Stimulated activated CD8-positive, alpha-beta memory T cell treated with anti-CD3 and anti-CD28 coated beads, Interleukin-12 subunit alpha, Interleukin-12 subunit beta, amount 100 ng/mL, for 24 hours (primary cell): ENCODE results near the gene LARGE2.
A peak's percentile ranks its signal among the peaks of the same experiment; 100 is the strongest.

Experiments used
- DNase-seq: peaks from one replicate; pipeline ENCODE4 v3.0.0-alpha.2; 2020; ENCODE audit errors: extremely low read depth

Gene LARGE2

DNA sequence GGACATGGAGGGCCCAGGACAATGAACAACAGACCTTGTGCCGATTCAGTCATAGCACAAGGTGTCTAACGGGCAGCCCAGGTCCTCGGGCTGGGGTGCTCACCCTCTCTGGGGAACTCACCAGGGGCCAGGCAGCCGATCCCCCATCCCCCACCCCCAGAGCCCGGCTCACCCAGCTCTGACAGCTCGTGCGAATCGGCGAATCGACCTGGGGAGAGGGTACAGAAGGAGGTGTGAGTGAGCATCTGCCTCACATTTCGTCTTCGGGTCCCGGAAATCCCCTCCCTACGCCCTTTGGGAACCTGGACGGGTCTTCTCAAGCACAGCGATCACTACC is 5.2 kb upstream of the LARGE2 start:
- no peak for DNase-seq

DNA sequence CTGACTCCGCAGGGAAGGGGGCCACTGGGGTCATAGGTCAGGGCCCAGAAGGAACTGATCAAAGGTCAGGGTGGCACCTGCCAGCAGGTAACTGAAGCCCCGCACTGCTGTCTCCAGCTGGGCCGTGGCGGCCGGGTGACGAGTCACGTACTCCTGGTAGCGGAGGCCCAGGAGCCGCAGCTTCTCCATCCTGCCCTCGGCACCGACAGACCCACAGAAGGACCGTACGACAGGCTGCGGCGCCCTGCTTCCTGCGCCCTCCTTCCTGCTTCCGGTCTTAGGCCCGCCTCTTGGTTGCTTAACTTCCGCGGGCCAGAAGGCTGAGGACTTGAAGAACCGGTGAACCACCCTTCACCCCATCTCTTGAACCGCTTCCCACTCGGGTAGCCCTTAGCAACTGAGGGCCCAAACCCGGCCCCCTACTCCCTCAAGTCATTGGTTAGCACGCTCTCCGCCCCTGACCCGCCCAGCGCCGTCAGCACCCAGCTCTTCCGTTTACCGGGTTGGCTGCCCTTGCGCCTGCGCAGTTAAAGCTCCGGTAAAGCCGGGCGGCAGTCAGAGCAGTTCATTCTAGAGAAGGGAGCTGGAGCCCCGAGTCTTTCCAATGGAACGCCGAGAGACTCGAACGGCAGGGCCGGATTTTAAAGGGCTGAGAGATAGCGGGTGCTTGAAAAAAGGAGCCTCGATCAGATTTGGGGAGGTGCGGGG is 4.7 kb upstream of the LARGE2 start, which contains the start of gene PEX16:
Gene PEX16 (minus strand): TSS at position 255 of the 708 bp plus-strand sequence. CDS start 66 bp downstream, at position 189.
- peak; percentile 89 for DNase-seq

DNA sequence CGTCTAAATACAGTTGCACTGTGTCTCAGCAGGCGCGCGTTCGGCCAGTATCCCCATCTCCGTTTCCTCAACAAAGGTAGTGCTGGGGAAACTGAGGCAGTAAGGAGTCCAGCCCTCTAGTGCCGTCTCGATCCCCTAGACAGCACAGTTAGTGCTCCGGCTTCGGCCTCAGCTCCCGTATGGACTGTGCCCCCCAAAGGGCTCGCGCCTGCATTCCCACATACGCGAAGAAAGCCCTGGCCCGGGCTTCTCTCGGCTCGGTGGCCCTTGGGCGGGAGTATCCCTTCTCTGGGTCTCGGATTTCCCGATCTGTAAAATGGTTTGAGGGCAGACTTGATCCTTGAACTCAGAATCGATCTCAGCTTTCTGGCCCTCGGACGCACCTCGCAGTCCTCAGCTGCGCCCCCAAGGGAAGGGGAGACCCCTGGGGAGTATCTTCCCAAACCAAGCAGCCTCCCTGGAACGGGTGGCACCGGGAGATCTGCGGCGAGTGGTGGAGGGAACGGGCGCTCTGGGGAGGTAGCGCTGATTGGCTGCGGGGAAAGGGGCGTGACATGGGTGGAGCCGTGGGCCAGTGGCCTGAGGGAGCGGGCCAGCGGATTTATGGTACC is 4.0 kb upstream of the LARGE2 start:
- DNase-seq, result peak; percentile 38

DNA sequence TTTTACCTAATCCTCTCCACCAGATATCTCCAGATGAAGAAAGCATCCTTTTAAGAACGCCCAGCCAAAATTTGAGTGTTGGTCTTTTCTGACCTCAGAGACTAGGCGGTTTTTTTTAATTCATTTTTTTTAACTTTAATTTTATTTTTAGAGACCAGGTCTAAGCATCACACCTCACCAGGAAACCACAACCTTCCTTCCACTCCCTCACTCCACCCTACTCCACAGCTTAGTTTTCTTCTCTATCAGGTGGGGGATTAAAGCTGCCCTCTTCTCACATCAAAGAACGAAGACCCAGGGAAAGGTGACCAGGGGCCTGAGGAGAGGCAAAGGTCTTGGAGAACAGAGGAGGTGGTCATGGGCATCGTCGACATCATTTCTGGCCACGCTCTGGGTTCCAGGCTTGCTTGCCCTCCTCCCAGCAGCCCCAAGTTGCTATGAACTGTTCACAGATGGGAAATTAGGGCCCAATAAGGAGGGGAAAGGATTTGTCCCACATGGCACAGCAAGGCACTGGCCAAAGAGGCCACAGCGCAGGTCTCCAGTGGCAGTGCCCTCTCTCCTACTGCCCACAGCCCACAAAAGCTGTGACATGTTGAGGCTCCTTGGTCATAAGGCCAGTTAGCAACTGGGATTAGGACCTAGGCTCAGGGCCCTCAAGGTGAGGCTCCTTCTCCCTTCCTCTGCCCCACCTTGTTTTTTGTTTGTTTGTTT is 3.3 kb upstream of the LARGE2 start:
- no peak for DNase-seq

DNA sequence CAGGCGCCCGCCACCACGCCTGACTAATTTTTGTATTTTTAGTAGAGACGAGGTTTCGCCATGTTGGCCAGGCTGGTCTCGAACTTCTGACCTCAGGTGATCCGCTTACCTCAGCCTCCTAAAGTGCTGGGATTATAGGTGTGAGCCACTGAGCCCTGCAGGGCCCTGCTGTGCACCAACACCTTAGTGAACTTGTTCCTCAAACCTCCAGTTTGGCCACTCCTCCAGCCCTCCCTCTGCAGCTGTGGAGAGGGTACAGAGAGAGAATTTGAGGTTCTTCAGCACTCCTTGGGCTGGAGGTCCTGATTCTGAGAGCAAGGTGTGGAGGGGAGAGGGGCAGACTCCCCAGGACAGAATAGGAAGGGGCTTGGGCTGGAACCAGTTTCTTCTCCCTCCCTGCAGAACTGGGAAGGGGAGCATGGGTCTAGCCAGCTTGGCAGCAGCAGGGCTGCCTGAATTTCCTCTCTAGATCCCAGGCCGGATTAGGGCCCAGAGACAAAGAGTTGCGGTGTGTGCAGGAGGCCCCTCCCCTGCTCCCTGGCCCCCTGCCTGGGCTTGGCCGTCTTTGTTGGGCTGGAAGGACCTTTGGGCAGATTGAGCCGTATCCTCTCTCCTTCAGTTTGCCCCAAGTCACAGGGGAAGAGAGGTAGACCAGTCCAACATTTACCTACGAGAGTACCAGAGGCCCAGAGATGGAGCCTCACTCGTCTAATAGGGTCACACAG is 2.5 kb upstream of the LARGE2 start:
- no peak for DNase-seq

DNA sequence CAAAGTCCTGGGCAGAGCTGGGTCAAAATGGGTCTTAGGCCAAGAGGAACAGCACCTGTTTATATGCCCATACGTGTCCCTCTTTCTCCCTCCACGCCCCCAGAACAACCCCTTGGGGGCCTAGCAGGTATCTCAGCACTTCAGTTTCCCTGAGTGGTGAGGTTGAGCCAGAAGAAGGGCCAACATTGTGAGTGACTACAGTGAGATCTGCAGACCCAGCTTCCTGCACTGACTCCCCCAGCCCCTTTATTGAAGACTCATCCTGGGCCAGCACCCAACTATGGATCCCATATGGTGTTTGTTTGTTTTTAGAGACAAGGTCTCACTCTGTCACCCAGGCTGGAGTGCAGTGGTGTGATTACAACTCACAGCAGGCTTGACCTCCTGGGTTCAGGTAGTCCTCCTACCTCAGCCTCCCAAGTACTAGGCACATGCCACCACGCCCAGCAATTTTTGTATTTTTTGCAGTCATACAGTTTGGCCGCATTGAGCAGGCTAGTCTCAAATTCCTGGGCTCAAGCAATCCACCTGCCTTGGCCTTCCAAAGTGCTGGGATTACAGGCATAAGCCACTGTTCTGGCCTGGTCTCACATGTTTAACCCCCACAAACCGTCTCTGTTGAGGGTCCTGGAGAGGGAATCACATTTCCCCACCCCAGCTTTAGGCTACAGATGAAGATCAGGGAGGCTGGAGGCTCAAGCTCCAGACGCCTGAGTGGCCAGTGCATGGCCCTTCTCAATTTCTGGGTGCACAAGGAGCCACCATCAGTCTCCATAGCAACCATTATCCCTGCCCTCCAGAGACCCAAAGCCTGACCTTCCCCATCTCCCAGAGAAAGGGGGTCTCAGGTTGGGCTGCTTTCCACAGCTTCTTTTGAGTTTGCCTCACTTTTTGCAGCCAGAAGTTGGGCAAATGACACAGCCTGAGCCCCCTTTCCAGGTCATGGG is 1.7 kb upstream of the LARGE2 start:
- DNase-seq, result no peak

DNA sequence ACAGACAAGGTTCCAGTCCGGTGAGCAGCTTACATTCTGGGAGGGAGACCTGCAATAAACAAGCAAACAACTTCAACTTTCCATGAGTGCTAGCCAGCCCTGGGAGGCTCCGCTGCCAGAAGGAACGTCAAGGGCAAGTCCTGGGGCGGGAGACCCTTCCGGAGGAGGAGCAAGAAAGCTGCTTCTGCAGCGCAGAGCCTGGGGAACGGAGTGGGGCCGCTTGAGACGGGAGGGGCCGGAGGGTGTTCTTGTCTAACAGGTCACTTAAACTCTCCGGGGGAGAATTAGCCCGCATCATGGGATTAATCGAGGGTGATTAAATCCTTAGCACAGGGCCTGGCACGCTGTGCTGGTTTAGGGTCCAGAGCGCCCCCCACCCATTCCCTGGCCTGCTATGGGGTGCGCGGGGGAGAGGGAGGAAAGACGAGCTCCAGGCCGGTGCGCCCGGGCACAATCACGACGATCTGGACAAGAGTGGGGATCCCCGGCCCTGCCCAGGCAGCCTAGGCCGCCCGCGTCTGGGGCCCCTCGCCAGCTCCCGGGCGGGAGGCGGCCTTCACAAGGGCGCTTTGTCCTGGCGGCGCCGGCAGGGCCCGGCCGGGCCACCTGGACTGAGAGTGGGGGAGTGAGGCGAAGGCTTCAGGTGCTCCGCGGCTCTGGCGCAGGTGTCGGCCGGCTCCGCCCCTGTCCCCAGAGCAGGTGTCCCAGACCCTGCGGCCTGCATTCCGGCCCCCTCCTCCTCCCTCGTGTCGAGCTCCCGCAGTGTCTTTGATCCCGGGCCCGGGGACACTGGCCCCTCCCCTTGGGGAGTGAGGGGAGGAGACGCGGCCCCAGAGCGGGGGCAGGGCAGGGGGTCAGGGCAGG is 663 bp upstream of the LARGE2 start:
- no peak for DNase-seq

DNA sequence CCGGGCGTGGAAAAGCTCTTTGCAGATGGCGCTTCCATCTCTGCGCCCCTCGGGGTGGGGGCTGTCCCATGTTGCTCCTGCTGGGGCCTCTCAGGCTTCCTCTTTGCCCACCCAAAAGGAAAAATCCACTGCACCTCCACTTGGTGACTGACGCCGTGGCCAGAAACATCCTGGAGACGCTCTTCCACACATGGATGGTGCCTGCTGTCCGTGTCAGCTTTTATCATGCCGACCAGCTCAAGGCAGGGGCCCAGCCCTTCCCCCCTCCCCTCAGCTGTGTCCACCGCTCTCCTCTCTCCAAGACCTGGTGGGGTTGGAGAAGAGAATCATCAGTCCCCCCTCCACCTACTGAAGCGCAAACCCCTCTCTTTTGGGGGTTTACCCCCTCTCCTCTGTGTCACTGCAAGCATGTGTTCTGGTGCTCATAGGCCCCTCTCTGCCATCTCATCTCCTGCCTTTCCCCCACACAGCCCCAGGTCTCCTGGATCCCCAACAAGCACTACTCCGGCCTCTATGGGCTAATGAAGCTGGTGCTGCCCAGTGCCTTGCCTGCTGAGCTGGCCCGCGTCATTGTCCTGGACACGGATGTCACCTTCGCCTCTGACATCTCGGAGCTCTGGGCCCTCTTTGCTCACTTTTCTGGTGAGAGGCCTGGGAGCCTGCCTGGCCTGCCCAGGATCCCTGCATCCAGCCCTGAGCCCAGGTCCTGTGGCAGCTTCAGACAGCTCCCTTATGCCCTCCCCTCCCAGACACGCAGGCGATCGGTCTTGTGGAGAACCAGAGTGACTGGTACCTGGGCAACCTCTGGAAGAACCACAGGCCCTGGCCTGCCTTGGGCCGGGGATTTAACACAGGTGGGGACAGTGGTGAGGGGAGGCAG is 1.8 kb downstream of the LARGE2 start:
- DNase-seq, result no peak

DNA sequence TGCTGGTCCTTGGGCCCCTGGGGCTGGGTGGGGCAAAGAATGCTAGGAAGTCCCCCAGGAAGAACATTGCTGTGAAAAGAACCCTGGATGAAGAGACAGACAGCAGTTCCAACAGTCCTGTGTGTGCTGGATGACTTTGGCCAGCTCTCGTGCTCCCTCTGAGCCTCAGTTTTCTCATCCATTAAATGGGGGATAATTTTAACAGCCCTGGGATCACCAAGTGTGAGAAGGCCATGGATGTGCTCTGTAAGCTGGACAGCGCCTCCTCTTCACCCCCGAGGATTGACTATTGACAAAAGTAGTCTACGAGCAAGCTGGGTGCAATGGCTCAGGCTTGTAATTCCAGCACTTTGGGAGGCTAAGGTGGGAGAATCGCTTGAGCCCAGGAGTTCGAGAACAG is 2.5 kb downstream of the LARGE2 start:
- no peak for DNase-seq

DNA sequence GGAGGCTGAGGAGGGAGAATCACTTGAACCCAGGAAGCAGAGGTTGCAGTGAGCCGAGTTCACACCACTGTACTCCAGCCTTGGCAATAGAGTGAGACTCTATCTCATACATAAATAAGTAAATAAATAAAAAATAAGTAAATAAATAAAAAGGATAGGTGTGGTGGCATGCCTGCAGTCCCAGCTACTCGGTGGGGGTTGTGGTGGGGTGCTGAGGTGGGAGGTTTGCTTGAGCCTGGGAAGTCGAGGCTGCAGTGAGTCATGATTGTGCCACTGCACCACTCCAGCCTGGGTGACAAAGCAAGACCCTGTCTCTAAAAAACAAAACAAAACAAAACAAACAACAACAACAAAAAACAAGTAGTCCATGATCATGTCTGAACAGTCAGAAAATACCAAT is 3.1 kb downstream of the LARGE2 start:
- DNase-seq, result no peak

DNA sequence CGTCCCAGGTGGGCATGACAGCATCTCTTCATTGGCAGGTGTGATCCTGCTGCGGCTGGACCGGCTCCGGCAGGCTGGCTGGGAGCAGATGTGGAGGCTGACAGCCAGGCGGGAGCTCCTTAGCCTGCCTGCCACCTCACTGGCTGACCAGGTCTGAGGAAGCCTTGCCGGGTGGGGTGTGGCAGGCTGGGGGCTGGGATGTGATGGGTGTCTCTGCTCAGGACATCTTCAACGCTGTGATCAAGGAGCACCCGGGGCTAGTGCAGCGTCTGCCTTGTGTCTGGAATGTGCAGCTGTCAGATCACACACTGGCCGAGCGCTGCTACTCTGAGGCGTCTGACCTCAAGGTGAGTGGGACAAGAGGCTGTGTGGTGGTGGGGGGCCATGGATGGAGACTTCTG is 3.5 kb downstream of the LARGE2 start:
- no peak for DNase-seq

DNA sequence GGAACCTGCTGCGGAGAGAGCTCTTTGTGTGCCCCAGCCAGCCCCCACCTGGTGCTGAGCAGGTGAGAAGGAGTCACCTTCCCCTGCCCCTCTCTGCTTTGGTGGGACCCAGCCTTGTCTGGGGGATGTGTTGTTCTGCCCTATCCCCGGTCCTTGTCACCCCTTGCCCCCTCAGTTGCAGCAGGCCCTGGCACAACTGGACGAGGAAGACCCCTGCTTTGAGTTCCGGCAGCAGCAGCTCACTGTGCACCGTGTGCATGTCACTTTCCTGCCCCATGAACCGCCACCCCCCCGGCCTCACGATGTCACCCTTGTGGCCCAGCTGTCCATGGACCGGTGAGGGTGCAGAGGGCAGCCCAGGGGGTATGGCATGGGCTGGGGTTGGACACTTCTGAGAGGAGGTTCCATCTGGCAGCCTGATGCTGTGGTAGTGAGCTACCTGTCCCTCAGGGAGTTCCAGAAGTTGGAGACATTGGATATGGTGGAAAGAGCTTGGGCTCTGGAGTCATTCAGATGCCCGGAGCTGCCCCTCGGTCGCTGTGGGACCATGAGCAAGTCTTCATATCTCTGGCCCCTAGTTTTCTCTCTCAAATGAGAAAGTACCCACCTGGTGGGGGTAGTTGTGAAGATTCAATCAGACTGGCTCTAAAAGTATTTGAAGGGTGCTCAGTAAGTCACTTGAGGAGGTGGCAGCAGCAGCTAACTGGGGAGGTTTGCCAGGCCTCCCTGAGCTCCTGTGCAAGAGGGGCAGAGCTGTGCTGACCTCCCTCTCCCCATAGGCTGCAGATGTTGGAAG is 4.3 kb downstream of the LARGE2 start:
- DNase-seq, result no peak

DNA sequence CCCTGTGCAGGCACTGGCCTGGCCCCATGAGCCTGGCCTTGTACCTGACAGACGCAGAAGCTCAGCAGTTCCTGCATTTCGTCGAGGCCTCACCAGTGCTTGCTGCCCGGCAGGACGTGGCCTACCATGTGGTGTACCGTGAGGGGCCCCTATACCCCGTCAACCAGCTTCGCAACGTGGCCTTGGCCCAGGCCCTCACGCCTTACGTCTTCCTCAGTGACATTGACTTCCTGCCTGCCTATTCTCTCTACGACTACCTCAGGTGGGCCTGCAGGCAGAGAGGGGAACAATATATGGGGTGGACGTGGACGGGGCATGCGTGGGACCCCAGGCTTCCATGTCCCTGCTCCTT is 4.9 kb downstream of the LARGE2 start:
- no peak for DNase-seq

DNA sequence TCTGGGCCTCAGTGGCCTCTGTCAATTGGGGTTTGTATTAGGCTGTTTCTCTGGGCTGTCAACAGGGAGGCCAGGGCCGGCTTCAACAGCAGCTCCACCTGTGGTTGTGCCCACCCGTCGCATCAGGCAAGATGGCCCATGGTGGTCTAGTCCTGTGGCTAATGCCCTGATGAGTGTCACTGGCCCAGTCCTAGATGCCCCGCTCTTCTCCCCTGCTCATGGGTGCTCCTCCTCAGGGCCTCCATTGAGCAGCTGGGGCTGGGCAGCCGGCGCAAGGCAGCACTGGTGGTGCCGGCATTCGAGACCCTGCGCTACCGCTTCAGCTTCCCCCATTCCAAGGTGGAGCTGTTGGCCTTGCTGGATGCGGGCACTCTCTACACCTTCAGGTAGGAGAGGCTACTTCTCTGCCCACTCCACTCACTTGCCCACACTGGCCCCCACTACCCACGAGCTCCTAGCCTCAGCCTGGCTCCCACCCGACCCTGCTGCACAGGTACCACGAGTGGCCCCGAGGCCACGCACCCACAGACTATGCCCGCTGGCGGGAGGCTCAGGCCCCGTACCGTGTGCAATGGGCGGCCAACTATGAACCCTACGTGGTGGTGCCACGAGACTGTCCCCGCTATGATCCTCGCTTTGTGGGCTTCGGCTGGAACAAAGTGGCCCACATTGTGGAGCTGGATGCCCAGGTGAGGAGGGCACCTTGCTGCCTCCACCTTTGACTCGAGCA is 5.4 kb downstream of the LARGE2 start:
- DNase-seq, result no peak

DNA sequence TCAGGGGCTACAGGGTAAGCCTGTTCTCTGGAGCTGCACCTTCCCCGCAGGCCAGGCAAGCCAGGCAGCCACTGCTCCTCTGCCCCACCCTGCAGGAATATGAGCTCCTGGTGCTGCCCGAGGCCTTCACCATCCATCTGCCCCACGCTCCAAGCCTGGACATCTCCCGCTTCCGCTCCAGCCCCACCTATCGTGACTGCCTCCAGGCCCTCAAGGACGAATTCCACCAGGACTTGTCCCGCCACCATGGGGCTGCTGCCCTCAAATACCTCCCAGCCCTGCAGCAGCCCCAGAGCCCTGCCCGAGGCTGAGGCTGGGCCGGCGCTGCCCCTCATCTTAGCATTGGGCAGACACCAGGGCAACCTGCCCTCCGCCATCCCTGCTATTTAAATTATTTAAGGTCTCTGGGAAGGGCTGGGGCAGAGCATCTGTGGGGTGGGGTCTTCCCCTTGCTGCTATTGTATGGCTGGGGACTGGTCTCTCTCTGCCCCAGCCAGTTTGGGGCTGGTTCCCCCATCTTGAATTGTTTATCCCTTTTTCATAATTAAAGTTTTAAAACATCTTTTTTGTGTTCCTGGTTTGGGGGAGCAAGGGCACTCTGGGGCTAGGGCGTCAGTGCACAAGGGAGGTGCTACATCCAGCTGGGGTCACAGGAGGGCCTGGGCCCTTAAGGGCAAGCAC is 6.2 kb downstream of the LARGE2 start:
- DNase-seq, result no peak

DNA sequence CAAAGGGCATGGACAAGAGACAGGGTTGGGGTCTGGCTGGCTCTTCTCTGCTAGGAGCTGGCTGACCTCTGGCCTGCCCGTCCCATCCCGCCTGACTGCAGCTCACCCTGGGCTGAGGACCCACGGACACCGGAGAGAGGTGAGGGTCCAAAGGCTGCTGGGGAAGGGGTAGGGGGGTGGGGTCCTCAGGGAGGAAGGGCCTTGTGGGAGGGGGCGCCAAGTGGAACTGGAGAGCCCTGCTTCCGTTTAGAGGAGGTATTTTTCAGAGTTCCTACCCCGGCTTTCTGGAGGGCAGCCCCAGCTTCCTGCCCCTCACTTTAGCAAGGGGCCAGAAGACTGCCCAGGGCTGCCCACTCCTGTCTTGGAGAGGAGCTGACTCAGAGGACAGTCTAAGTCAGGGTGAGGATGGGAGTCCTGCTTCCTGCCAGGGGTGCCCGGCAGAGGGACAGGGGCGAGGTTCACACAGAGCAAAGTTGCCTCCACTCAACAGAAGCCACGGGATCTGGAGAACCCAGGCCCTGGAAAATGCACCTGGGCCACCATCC is 7.1 kb downstream of the LARGE2 start:
- DNase-seq, result no peak
